Measurements from ENCODE around the gene SPEG. TPM values are rescaled to one million over a fixed set of nuclear protein-coding genes. Genes with fewer than 3 reads are reported as not detected.

Gene SPEG
- total RNA-seq, 1 donor from 2014 or later = 145 TPM

- H3K27me3 ChIP-seq (ENCODE audit: low read depth) = peaks cover 59% of the 10 kb centered on the region
- peaks cover 16% of the 10 kb centered on the region for H3K9me3 ChIP-seq (replicated peaks)
- no peak for DNase-seq
- no peak overlapping the region for H3K4me3 ChIP-seq
- peaks cover 34% of the 10 kb centered on the region for H3K4me1 ChIP-seq
- no peak for TF ChIP-seq CTCF (IDR thresholded peaks at IDR 0.05; ENCODE audit: borderline replicate concordance)
- intact Hi-C loops (cut with micrococcal nuclease) = no loop called here
- H3K36me3 ChIP-seq = no peaks in the 10 kb centered on the region
- H3K27ac ChIP-seq (replicated peaks) = peak overlapping the region; percentile 96
Measured at GRCh38 chr2:219414857-219415256, 19.8 kb upstream of the SPEG start.

- intact Hi-C loops (cut with micrococcal nuclease) = no loop called here
Measured at GRCh38 chr2:219415580-219416234, 18.9 kb upstream of the SPEG start.

GRCh38 chr2:219416235-219416602 is 18.4 kb upstream of the SPEG start:
- intact Hi-C loops (cut with micrococcal nuclease) = no loop called here
- Histone ChIP-seq H3K27ac (replicated peaks) (peak overlapping the region; percentile 96), H3K9me3 (replicated peaks) (peaks cover 16% of the 10 kb centered on the region), H3K27me3 (ENCODE audit: low read depth) (peaks cover 69% of the 10 kb centered on the region), H3K36me3 (peaks cover 14% of the 10 kb centered on the region), H3K4me3 (no peak overlapping the region), H3K4me1 (peaks cover 36% of the 10 kb centered on the region)
- DNase-seq = no peak
- no peak for TF ChIP-seq CTCF (IDR thresholded peaks at IDR 0.05; ENCODE audit: borderline replicate concordance)

More at GRCh38 chr2:219415580-219416234, 18.9 kb upstream of the SPEG start:
- Histone ChIP-seq H3K9me3 (replicated peaks) (peaks cover 16% of the 10 kb centered on the region), H3K27me3 (ENCODE audit: low read depth) (peaks cover 67% of the 10 kb centered on the region), H3K36me3 (peaks cover 8% of the 10 kb centered on the region), H3K4me1 (peaks cover 33% of the 10 kb centered on the region), H3K4me3 (no peak overlapping the region), H3K27ac (replicated peaks) (peak overlapping the region; percentile 96)
- no peak for DNase-seq
- no peak for TF ChIP-seq CTCF (IDR thresholded peaks at IDR 0.05; ENCODE audit: borderline replicate concordance)

DNA sequence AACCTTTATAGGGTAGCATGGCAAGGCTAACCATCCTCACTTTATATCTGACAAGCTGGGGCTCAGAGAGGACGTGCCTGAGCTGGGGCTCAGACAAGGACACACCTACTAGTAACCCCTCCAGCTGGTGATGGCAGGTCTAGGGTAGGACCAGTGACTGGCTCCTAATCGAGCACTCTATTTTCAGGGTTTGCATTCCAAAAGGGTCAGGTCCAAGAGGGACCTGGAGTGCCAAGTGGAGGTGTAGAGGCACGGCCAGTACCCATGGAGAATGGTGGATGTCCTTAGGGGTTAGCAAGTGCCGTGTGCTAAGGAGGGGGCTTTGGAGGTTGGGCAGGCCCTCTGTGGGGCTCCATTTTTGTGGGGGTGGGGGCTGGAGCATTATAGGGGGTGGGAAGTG is 17.7 kb upstream of the SPEG start:
- Histone ChIP-seq H3K9me3 (replicated peaks) (peaks cover 11% of the 10 kb centered on the region), H3K4me1 (peaks cover 36% of the 10 kb centered on the region), H3K36me3 (peaks cover 21% of the 10 kb centered on the region), H3K27ac (replicated peaks) (peak overlapping the region; percentile 96), H3K27me3 (ENCODE audit: low read depth) (peaks cover 65% of the 10 kb centered on the region), H3K4me3 (peak overlapping the region; percentile 75)
- intact Hi-C loops (cut with micrococcal nuclease) = no loop called here
- no peak for TF ChIP-seq CTCF (IDR thresholded peaks at IDR 0.05; ENCODE audit: borderline replicate concordance)
- peak; percentile 46 for DNase-seq

DNA sequence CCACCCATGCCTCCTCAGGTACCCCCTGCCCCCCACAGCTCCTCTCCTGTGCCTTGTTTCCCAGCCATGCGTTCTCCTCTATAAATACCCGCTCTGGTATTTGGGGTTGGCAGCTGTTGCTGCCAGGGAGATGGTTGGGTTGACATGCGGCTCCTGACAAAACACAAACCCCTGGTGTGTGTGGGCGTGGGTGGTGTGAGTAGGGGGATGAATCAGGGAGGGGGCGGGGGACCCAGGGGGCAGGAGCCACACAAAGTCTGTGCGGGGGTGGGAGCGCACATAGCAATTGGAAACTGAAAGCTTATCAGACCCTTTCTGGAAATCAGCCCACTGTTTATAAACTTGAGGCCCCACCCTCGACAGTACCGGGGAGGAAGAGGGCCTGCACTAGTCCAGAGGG is 17.3 kb upstream of the SPEG start:
- peaks cover 36% of the 10 kb centered on the region for H3K4me1 ChIP-seq
- peak; percentile 66 for DNase-seq
- H3K27me3 ChIP-seq (ENCODE audit: low read depth) = peaks cover 61% of the 10 kb centered on the region
- H3K36me3 ChIP-seq = peaks cover 23% of the 10 kb centered on the region
- peaks cover 7% of the 10 kb centered on the region for H3K9me3 ChIP-seq (replicated peaks)
- H3K4me3 ChIP-seq = peak overlapping the region; percentile 75
- TF ChIP-seq CTCF (IDR thresholded peaks at IDR 0.05; ENCODE audit: borderline replicate concordance) = no peak
- H3K27ac ChIP-seq (replicated peaks) = peak overlapping the region; percentile 96
- intact Hi-C loops (cut with micrococcal nuclease) = no loop called here
